DND-41 (cell line): Measurements from ENCODE around the gene NLGN1.

Experiments
- ATAC-seq: fragments of 200-7000 bp; cut with Tn5 transposase; 3 replicates; pipeline ENCODE4 v1.9.1; 2021; ENCODE audit warnings: low read depth; ENCODE audit not compliant: insufficient read depth
- DNase-seq: peaks from one replicate; pipeline ENCODE4 v3.0.0-alpha.2; 2020
- H2AFZ ChIP-seq: 2 replicates; pipeline ENCODE4 v1.6.0; 2012; ENCODE audit warnings: low read depth, low read length
- H3K27ac ChIP-seq: 2 replicates; pipeline ENCODE4 v1.5.1; 2012; ENCODE audit warnings: low read length, inconsistent platforms
- H3K27me3 ChIP-seq: fragments of 200-600 bp; sonication (generic); 2 replicates; pipeline ENCODE4 v1.6.0; 2012; ENCODE audit warnings: low read length, mild to moderate bottlenecking, inconsistent platforms; ENCODE audit not compliant: insufficient read depth, poor library complexity
- H3K36me3 ChIP-seq: 2 replicates; pipeline ENCODE4 v1.5.1; 2012; ENCODE audit warnings: low read length, inconsistent platforms; ENCODE audit not compliant: insufficient read depth
- H3K4me1 ChIP-seq: 2 replicates; pipeline ENCODE4 v1.5.1; 2012; ENCODE audit warnings: mild to moderate bottlenecking, low read length; ENCODE audit not compliant: insufficient read depth
- H3K4me2 ChIP-seq: 2 replicates; pipeline ENCODE4 v1.6.0; 2012; ENCODE audit warnings: mild to moderate bottlenecking, moderate library complexity, low read length, inconsistent platforms; ENCODE audit not compliant: insufficient read depth
- H3K4me3 ChIP-seq, 2 experiments: fragments of 200-600 bp in 1 of 2; shearing (Covaris generic) in 1 of 2; 2 replicates each; pipeline ENCODE4 v1.5.1; 2012 to 2016; ENCODE audit warnings: inconsistent platforms in 2 of 2, low read length in 2 of 2, mild to moderate bottlenecking in 2 of 2, low read depth in 1 of 2, moderate library complexity in 1 of 2
- H3K79me2 ChIP-seq: 2 replicates; pipeline ENCODE4 v1.6.0; 2012; ENCODE audit warnings: low read length, inconsistent platforms; ENCODE audit not compliant: insufficient read depth
- H3K9ac ChIP-seq: 2 replicates; pipeline ENCODE4 v1.6.0; 2012; ENCODE audit warnings: low read depth, mild to moderate bottlenecking, inconsistent platforms, low read length, moderate library complexity
- H3K9me3 ChIP-seq: 2 replicates; pipeline ENCODE4 v1.5.1; 2012; ENCODE audit warnings: low read length, moderate library complexity, mild to moderate bottlenecking, inconsistent platforms; ENCODE audit not compliant: insufficient read depth, severe bottlenecking
- H4K20me1 ChIP-seq: 2 replicates; pipeline ENCODE4 v1.6.0; 2012; ENCODE audit warnings: low read length; ENCODE audit not compliant: insufficient read depth
- CTCF ChIP-seq: IDR thresholded peaks from 2 replicates; pipeline ENCODE4 v1.5.1; 2012; ENCODE audit warnings: borderline replicate concordance, low read length, moderate library complexity, mild to moderate bottlenecking; ENCODE audit not compliant: poor library complexity, severe bottlenecking; ENCODE audit errors: extremely low read depth
- EZH2 ChIP-seq: IDR thresholded peaks from 3 replicates; pipeline ENCODE4 v1.6.1; 2012; ENCODE audit warnings: borderline replicate concordance, low read depth, mild to moderate bottlenecking, moderate library complexity, low read length, inconsistent platforms; ENCODE audit not compliant: severe bottlenecking

NLGN1 gene

GRCh38 chr3:173933113-173933512 is 535.6 kb downstream of the NLGN1 start:
- ATAC-seq (no peak), DNase-seq (no peak)
- Histone ChIP-seq H3K27ac (no peak overlapping the region), H3K36me3 (no peaks in the 10 kb centered on the region), H4K20me1 (no peaks in the 10 kb centered on the region), H3K27me3 (no peaks in the 10 kb centered on the region), H3K4me1 (no peaks in the 10 kb centered on the region), H3K79me2 (no peaks in the 10 kb centered on the region), H3K9me3 (no peaks in the 10 kb centered on the region), H2AFZ (no peak overlapping the region), H3K4me2 (no peak overlapping the region), H3K9ac (no peak overlapping the region), H3K4me3 (no peak overlapping the region)
- TF ChIP-seq CTCF (no peak), EZH2 (no peak)

DNA sequence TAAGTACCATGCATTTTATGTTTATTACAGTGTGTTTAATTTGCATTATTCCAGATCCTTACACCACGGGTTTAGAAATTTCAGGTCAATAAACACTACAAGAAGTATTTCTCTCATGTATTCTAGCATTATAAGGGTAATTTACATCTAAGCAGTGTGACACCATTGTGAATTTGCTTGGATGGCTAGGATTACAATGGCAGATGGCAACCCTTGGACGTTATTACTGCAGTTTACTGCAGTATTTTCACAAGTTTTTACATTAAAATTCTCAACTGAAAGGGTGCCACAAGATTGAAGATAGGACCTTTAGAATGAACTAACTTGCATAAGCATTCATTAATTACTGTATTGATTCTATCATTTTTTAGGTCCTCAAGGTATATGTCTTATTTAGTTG is 538.8 kb downstream of the NLGN1 start:
- ATAC-seq (no peak), DNase-seq (no peak)
- Histone ChIP-seq H3K9ac (no peak overlapping the region), H3K27ac (no peak overlapping the region), H3K27me3 (no peaks in the 10 kb centered on the region), H3K4me3 (no peak overlapping the region), H3K4me1 (no peaks in the 10 kb centered on the region), H3K9me3 (no peaks in the 10 kb centered on the region), H3K36me3 (no peaks in the 10 kb centered on the region), H3K4me2 (no peak overlapping the region), H4K20me1 (no peaks in the 10 kb centered on the region), H3K79me2 (no peaks in the 10 kb centered on the region), H2AFZ (no peak overlapping the region)
- TF ChIP-seq CTCF (no peak), EZH2 (no peak)

- Histone ChIP-seq H4K20me1 (no peaks in the 10 kb centered on the region), H3K9me3 (no peaks in the 10 kb centered on the region), H3K4me3 (no peak overlapping the region), H3K79me2 (no peaks in the 10 kb centered on the region), H3K9ac (no peak overlapping the region), H3K27ac (no peak overlapping the region), H3K4me2 (no peak overlapping the region), H2AFZ (no peak overlapping the region), H3K36me3 (no peaks in the 10 kb centered on the region), H3K4me1 (no peaks in the 10 kb centered on the region), H3K27me3 (no peaks in the 10 kb centered on the region)
- DNase-seq (no peak), ATAC-seq (no peak)
- no peak for TF ChIP-seq EZH2
- TF ChIP-seq CTCF: no peak
Observed at GRCh38 chr3:173938159-173938558, 540.6 kb downstream of the NLGN1 start.

DNA sequence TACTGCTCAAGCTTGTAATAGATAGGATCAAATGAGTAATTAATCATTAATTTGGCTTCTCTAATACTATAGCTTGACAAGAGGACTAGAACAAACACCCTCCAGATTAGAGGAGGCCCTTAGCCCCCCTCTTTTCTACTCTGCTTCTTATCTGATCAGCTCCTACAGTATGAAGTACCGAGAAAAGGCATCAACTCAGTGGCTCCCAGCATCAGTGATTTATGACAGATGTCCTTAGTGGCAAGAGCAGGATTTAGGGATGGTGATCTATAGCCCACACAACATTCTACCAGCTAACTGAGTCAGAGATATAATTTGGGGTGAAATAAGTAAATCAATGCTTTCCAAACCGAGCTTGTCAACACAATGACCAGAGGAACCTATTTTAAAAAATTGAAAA is 541.1 kb downstream of the NLGN1 start:
- no peak overlapping the region for H2AFZ ChIP-seq
- H3K9ac ChIP-seq: no peak overlapping the region
- no peaks in the 10 kb centered on the region for H4K20me1 ChIP-seq
- no peak overlapping the region for H3K27ac ChIP-seq
- H3K79me2 ChIP-seq: no peaks in the 10 kb centered on the region
- no peaks in the 10 kb centered on the region for H3K27me3 ChIP-seq
- no peaks in the 10 kb centered on the region for H3K4me1 ChIP-seq
- no peaks in the 10 kb centered on the region for H3K36me3 ChIP-seq
- no peak overlapping the region for H3K4me2 ChIP-seq
- no peak overlapping the region for H3K4me3 ChIP-seq
- no peaks in the 10 kb centered on the region for H3K9me3 ChIP-seq
- no peak; the same call in 2 of the 3 replicates for ATAC-seq
- DNase-seq: no peak
- TF ChIP-seq EZH2 (no peak), CTCF (no peak)
